ENCODE measurements around the gene DOK6.
A peak's percentile ranks its signal among the peaks of the same experiment; 100 is the strongest.
"Not testable (repeated sequence)": the region's sequence is repeated elsewhere in the genome, so short reads cannot be mapped to it uniquely, and the experiment has no call there.

DOK6 gene

DNA sequence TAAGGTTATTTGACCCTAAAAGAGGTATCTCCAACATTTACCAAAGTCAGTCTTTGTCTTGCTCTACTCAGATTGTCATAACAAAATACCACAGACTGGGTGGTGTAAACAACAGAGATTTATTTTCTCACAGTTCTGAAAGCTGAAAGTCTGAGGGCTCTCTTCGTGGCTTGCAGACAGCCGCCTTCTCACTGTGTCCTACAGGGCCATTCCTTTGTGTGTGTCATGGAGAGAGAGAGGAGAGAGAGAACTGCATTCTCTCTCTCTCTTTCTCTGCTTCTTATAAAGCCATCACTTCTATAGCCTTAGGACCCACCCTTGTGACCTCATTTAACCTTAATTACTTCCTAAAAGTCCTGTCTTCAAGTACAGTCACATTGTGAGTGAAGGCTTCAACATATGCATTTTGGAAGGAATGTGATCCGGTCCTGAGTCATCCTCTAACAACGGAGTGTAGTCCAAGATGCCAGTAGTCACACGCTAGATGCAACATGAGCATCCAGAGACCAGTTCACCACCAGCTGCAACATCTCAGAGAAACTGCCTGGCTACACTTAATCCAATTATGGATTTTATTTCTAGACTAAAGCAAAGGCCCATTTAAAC, 416.8 kb downstream of the DOK6 start:
- no peak for DNase-seq

DNA sequence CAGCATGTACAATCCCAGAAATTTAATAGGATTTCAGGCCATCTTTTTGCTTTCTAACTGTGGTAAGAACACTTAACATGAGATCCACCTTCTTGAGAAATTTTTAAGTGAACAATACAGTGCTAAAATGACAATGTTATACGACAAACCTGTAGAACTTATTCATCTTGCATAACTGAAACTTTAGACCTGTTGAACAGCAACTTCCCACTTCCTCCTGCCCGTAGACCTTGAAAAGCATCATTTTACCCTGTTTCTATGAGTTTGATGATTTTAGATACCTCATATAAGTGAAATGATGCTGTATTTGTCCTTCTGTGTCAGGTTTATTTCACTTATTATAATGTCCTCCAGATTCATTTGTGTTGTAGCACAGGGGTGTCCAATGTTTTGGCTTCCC, 418.8 kb downstream of the DOK6 start:
- DNase-seq: no peak

DNA sequence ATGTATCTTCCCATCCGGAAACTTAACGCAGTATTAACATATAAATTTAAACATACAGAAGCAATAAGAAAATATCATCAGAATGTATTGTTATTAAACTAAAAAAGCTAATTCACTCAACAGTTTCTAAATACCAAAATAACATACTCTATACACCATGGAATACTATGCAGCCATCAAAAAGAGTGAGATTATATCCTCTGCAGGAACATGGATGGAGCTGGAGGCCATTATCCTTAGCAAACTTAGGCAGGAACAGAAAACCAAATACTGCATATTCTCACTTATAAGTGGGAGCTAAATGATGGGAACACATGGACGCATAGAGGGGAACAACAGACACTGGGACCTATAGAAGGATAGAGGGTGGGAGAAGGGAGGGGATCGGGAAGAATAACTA, 419.9 kb downstream of the DOK6 start:
- no peak for DNase-seq

DNA sequence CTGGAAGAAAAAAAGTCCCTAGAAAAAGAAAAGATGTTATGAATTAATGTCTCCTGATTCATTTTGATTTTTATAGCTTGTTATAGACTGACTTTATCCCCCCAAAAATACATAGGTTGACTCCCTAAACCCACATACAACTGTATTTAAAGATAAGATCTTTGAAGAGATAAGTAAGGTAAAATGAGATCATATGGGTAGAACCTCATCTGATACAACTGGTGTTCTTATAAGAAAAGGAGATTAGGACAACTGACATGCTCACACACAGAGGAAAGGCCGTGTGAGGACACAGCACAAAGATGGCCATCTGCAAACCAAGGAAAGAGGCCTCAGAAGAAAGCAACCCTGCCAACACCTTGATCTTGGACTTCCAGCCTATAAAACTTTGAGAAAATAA, 429.5 kb downstream of the DOK6 start:
- DNase-seq: no peak

DNA sequence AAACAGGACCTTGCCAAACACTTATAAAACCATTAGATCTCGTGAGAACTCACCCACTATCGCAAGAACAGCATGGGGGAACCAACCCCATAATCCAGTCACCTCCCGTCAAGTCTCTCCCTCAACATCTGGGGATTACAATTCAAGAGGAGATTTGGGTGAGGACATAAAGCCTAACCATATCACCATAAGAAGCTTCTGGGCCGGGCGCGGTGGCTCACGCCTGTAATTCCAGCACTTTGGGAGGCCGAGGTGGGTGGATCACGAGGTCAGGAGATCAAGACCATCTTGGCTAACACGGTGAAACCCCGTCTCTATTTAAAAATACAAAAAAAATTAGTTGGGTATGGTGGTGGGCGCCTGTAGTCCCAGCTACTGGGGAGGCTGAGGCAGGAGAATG, 434.3 kb downstream of the DOK6 start:
- not testable (repeated sequence) for DNase-seq

DNA sequence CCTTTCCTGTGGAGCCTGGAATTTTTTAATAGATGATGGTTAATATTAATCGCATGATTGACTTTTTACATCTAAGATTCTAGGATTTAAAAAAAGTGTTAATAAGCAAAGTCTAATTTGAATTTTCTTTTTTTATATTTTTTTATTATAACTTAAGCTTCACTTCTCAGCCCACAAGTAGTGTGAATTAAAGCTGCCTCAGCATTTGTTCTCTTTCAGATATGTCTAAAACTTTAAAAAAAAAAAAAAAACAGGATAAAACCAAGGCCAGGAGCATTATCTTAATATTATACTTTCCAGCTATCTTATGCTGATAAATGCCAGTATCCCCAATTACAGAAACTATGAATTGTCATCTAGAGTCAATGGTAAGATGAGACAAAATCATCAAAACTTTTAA, 437.3 kb downstream of the DOK6 start:
- DNase-seq: no peak

DNA sequence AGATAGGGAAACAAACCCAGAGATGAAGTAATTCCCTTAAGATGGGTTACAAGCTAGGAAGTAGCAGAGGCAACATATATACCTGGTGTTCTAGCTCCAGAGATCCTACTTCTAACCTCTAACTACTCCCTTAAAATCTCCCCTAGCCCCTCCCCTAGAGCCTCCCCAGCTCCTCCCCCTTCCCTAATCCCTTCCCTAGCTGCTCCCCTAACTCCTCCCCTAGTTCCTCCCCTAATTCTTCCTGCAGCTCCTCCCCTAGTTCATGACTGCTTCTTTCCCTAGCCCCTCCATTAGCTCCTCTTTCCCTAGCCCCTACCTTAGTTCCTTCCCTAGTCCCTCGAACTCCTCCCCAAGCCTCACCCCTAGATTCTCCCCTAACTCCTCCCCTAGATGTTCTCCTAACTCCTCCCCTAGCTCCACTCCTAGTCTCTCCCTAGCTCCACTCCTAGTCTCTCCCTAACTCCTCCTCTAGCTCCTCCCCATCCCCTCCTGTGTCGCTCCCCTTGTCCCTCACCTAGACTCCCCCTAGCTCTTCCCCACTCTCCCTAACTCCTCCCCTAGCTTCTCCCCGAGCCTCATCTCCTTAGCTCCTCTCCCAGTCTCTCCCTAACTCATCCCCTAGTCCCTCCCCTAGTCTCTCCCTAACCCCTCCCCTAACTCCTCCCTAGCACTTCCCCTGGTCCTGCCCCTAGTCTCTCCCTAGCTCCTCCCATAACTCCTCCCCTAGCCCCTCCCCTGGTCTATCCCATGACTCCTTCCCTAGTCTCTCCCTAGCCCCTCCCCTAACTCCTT, 438.1 kb downstream of the DOK6 start:
- no peak for DNase-seq

DNA sequence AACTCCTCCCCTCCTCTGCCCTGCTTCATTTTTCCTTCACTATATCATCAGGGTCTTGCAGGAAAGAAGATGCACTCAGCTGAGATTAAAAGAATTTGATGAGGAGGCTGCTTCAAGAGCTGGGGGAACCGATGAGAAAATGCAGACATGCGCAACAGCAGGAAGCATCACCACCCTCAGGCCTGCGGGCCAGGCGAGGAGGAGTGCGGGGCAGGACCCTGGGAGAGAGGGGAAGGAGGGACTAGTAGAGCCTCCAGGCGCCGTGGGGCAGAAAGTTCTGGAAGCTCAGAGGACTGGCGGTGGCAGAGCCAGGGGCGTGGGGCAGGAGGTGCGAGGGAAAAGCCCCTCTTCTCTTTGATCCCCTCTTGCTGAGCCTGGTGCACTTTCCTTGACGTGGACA, 438.8 kb downstream of the DOK6 start:
- DNase-seq: no peak

DNA sequence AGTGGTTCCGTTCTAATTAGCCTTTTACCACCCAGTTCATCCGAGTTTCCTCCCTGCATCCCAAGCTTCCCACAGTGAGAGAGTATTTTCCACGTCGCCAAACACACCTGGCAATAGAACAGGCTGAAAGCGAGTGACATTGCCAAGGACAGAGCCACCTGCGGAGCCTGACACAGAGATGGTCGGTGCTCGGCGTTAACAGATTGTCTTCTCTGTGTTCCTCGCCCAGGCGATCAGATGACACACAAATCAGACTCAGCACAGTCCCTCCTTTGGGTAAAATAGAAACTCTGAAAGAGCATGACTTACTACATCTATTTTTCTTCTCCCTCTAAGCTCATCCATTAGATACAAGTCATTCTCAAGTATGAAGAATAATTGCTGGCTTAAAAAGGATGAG, 439.3 kb downstream of the DOK6 start:
- no peak for DNase-seq

DNA sequence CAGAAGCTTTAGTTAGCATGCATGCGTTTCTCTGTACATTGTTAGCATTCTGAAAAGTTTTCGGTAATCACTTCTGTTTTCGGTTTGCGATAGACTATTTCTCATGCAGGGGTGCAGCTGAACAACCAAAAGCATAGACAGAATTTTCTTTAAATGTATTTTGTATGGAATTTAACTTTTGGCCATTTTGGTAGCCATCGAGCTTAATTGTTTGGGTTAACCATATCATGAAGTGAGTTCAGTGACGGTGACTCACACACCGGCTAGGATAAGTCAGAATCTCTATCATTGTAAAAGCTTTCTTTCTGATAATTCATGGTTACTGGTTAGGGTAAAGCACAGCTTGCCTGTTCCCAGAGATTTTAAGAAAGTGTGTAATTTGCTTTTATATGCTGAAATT, 439.8 kb downstream of the DOK6 start:
- DNase-seq: no peak

DNA sequence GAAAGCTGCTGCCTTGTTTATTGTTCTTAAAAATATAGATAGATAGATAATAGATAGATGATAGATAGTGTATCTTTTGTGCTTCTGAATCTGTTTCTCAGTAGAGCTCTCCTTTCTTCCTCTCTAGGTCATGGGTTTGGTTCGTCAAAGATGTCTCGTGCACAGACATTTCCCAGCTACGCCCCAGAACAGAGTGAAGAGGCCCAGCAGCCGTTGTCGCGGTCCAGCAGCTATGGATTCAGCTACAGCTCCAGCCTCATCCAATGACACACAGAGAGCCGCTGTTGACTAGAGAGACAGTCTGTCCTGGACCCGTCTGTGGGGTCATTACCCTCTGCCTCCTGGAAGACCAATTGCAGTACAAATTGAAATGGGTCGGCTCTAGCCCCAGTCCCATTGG, 440.4 kb downstream of the DOK6 start:
- no peak for DNase-seq

DNA sequence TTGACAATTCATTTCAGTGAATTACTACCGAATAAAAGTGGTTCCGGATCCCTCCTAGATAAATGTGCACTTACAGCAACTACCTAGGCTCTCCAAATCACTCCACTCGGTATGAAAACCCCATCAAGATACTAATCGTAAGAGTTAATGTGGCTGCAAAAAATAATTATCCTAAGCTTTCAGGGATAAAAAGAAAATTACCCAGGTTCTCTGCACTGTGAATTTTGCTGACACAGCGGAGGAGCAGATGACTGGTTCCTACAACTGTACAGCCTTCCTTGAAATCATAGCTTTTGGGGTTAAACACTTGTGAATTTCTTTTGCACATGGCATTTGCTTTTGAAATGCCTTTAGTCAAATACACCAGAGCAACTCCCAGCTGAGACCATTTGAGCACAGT, 442.3 kb downstream of the DOK6 start:
- no peak for DNase-seq

DNA sequence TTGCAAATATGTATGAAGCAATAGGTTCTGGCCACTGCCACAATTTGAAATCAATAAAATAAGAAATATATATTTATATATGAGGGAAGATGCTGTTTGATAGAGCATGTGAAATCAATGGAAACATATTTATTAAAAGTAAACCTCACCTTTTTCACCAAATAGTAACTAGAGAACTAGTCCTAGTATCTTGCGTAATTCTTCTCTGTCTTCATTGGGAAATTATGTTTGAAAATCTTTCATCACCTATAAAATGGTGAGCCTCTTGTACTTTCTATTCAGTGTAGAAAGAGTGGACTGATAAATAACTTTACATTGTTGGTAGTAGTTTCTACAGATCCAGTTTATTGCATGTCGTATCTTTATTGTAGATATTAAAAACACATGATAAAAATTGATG, 444.0 kb downstream of the DOK6 start:
- DNase-seq: no peak

DNA sequence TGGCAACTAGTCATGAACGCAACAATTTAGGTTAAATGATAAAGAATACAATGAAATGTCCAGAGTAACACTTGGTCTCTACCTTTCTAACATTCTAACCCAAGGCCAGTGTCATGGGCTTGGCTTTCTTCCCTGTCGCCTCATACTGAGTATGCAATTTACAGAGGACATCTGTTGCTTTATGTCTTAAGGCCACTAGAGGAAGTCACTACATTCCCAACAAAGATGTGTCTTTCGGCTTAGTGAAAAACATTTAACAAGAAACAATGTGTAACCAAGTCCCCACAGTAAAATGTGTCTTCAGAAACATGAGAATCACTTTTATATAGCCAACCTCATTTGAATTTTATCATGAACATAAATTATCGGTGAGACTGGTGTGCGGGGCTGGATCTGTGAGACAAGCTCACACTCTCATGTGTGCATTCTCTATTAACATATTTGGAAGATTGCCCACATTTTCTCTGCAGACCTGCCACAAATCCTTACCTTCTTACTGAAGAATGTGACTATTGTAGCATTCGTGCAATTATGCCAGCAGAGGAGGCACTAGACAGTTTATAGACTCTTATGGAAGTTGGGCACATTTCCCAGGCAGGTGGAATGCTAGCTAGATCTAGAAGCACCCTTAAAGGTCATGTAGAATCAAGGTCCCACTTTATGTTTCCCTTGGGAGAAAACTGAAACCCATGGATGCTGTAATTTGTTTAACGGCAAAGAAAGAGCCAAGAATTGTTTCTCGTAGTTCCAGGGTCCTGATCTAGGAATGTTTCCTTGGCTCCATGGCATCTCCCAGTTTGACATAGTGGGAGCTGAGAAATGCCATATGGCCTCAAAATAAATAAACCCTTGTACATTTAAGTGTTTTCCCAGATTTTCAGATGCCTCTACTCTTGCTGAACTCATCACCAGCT, 445.2 kb downstream of the DOK6 start:
- no peak for DNase-seq

DNA sequence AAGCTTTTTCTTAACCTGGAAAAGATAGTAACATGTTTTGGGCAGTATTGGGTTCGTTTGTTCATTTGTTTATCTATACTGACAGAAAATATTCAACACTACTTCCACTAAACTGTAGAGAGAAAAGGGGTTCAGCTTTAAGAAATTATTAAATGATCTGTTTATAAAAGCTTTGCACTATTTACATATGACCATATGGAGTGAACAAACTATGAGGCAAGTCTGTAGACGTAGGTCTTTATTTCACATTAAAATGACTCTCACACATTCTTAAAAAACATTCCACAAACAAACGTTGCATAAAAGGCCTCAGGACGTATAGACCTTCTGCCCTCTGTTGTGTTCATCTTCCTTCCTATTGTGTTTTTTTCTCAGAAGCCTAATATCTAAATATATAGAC, 452.4 kb downstream of the DOK6 start:
- DNase-seq: no peak

DNA sequence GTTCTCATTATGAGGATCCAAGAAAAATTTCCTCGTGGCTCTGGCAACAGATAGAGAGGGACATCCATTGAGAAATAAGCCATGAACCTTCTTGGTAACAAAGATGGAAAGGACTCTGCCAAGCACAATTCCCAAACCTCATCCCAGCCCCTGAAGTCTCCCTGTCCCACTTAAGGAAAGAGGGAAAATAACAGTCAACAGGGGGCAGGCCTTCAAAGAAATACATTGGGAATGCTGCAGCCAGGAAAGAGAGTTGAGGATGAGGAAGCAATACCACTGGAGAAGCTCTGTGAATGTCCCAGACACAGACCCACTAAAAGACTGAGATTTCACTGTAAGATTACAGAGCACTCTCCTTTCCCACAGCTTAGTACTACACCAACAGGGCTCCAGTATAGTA, 453.8 kb downstream of the DOK6 start:
- DNase-seq: no peak

DNA sequence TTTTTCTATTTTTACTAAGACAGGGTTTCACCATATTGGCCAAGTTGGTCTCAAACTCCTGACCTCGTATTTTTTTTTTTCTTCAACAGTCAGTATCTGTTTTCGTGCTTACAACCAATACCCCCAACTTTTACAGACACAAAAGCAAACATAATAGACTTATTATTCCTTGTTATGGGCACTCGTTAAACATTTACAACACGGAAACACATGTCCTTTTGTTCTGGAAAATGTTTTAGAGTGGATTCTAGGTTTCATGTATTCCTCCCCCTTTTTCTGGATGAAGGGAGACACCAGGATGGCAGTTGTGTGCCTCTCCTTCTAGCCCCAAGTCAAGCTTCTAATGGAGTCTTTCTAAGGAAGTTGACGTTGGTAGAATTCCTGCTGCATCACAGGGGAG, 458.2 kb downstream of the DOK6 start:
- DNase-seq: no peak

DNA sequence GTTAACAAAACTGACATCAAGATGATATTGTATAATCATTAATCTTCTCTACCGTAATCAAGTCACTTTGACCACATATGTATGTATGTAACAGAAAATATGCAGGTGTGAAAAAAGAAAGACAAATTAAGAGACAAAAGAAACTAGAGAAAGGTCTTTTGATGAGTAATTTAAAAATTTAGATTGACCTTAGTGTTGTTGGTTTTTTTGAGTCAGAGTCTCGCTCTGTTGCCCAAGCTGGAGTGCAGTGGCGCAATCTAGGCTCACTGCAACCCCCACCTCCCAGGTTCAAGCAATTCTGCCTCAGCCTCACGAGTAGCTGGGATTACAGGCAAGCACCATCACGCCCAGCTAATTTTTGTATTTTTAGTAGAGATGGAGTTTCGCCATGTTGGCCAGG, 464.1 kb downstream of the DOK6 start:
- not testable (repeated sequence) for DNase-seq

DNA sequence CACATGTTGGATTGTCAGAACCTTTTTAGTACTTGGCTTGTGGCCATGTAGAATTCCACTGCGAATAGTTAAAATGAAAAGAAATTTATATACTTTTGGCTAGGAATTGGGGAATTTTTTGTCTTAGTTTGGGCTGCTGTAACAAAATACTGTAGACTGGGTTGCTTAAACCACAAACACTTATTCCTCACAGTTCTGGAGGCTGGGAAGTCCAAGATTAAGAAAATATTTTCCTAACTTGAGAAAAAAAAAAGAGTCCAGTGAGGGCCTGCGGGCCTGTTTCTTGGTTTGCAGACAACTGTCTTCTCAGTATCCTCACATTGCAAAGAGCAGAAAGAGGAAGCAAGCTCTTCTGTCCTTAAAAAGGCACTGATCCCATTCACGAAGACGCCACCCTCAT, 465.1 kb downstream of the DOK6 start:
- peak in 1 of 4 experiments; percentile 16 for DNase-seq

DNA sequence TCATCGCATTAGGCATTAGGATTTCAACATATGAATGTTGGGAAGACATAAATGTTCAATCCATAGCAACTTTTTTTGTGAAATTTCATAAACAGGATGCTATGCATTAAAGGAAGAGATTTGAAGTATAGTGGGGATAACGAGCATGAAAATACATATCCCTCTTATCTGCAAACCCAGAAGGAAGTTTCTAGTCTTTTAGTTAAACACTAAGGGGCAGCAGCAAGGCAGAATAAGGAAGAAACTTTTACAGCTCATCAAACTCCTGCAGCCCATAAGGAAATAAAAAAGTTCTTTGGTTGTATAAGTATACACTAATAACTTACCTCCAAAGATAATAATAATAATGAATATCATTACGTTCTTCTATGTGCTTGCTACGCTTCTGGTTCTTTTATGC, 465.5 kb downstream of the DOK6 start:
- peak in 1 of 4 experiments; percentile 14 for DNase-seq

DNA sequence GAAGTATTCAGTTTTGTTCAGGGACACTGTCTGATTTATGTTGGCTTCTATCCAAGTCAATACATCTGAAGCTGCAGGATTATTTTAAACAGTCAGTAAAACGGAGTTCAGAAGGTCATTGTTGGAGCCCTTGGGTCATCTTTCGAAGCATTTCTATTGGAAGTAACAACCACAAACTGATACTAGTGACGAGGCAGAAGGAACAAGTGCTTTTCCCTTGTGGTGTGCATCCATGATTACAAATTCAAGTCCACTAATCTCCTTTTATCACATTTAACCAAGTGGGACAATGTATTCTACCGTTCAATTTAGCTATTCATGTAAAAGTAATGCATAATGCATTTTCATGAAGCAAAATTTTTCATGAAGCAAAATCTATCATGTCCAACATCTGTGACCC, 470.0 kb downstream of the DOK6 start:
- no peak for DNase-seq

DNA sequence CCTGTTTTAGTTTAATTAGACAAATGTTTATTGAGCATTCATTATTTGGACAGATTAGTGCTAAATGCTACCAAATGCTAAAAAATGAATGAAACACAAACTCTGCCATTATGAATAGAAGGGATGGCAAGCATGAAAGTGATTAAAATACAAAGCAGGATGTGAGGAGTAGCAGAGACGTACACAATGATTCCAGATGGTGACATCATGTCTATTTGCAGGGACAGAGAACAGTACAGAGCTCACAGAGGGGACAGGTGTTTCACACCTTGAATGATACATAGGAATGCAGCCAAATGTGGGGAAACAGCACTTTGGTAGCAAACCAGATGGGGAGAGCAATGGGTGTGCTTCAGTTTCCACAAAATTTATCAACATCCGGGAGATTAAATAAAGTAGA, 470.7 kb downstream of the DOK6 start:
- DNase-seq: no peak

DNA sequence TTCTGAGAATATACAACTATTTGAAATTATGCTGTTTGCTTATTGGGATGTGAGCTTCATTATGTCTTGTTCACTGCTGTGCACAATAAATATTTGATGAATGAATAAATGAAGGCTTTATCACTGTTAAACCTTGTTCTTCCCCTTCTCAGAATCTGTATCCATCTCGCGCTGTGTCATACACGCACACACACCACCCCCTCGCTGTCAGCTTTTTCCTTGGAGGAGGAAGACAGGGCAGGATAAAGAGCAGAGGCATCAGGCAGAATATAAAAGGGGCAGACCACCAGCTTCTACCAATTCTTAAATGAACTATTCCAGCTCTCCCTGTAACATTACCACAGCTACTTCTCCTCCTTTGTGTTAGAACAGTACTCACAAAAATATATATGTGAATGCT, 472.0 kb downstream of the DOK6 start:
- no peak for DNase-seq

DNA sequence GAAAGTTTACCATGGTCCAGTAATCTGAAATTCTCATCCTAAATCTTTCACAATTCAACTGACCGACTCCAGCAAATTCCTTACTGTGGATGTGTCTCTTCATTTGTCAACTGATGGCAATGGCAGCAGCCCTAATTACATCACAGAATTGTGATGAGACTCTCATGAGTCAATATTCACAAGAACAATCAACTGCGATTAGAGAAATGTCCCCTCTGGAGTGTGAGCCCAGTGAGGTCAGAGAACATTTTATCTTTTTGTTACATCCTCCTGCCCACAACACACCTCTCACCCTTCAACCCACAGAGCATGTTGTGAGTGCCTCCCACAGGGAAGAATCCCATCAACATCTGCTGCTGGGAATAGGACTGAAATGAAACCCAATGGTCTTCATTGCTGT, 473.4 kb downstream of the DOK6 start:
- DNase-seq: no peak
